ENCODE data around the gene NF1. TPM values are rescaled to one million over a fixed set of nuclear protein-coding genes. Genes with fewer than 3 reads are reported as not detected.

NF1 gene
- total RNA-seq, 4 donors from 2014 or later = 34.8 to 106 (median 59.2) TPM

DNA sequence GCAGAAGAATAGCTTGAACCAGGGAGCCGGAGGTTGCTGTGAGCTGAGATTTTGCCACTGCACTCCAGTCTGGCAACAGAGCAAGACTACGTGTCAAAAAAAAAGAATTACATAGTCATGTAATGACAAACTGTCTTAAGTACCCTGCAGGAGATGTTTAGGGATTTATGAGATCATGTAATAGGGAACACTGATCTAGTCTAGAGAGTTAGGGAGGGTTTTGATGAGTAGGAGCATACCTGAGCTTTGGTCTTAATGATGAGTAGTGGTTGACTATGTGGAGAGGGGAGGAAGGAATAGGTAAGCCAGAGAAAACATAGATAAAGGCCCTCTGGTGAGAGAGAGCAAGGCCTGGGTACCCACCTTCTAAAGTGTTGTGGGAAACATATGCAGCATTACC is 30.1 kb upstream of the NF1 start:
- Histone ChIP-seq H3K4me1 (peaks cover 0 to 18% (median 13%) of the 10 kb centered on the region in 4 donors), H3K9me3 (no peaks in the 10 kb centered on the region), H3K27me3 (no peaks in the 10 kb centered on the region), H3K36me3 (no peaks in the 10 kb centered on the region), H3K27ac (no peak overlapping the region), H3K4me3 (no peak overlapping the region)
- in situ Hi-C loops (cut with MboI; ENCODE audit: low pct_ligation_motif_present in 1 of 4, low pct_unique_long_range_greater_than_20kb in 1 of 4, low sequenced_read_pairs in 3 of 4) = no loop called here
- no peak for DNase-seq
- 84 to 96% methylated on average over 2 of the region's 2 CpGs for WGBS, 2 donors (ENCODE audit: low coverage in 1 of 2)
- intact Hi-C loops (cut with DNase I; ENCODE audit: low total_unique reads) = no loop called here
- TF ChIP-seq, protein P1, sequence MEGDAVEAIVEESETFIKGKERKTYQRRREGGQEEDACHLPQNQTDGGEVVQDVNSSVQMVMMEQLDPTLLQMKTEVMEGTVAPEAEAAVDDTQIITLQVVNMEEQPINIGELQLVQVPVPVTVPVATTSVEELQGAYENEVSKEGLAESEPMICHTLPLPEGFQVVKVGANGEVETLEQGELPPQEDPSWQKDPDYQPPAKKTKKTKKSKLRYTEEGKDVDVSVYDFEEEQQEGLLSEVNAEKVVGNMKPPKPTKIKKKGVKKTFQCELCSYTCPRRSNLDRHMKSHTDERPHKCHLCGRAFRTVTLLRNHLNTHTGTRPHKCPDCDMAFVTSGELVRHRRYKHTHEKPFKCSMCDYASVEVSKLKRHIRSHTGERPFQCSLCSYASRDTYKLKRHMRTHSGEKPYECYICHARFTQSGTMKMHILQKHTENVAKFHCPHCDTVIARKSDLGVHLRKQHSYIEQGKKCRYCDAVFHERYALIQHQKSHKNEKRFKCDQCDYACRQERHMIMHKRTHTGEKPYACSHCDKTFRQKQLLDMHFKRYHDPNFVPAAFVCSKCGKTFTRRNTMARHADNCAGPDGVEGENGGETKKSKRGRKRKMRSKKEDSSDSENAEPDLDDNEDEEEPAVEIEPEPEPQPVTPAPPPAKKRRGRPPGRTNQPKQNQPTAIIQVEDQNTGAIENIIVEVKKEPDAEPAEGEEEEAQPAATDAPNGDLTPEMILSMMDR (IDR thresholded peaks at IDR 0.05) = no peak
- TF ChIP-seq EP300 (IDR thresholded peaks at IDR 0.05; ENCODE audit: low read depth) (no peak), POLR2AphosphoS5 (IDR thresholded peaks at IDR 0.05) (no peak), POLR2A (IDR thresholded peaks at IDR 0.05) (no peak)

DNA sequence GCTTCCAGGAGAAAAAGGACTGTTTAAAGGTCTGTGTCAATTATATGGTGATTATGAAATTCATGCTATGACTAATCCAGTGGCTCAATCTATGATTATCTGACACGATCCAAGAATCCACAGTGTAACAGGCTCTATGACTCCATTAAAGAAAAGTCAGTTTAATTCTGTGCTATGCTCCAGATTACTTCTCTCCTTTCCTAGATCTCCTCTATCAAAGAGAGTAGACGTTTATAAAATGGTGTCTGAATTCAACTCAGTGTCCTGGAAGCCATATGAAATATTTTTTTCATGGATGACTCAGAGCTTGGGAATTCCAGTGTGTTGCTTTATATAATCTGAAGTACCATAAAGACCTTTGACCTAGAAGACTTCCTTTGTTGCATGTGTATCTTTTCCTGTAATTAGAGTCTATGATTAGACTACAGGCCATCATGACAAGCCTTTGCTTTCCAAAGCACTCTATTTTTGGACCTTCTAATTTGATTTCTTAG is 27.0 kb upstream of the NF1 start:
- TF ChIP-seq, protein P1 (IDR thresholded peaks at IDR 0.05) = no peak
- TF ChIP-seq POLR2AphosphoS5 (IDR thresholded peaks at IDR 0.05) (peak; percentile 15 to 60 (median 50)), EP300 (IDR thresholded peaks at IDR 0.05; ENCODE audit: low read depth) (no peak), POLR2A (IDR thresholded peaks at IDR 0.05) (no peak)
- intact Hi-C loops (cut with DNase I; ENCODE audit: low total_unique reads) (no loop called here), in situ Hi-C loops (cut with MboI; ENCODE audit: low pct_ligation_motif_present in 1 of 4, low pct_unique_long_range_greater_than_20kb in 1 of 4, low sequenced_read_pairs in 3 of 4) (no loop called here)
- peak overlapping the region; percentile 53 to 81 (median 73) for H3K27ac ChIP-seq
- H3K27me3 ChIP-seq = no peaks in the 10 kb centered on the region
- H3K4me3 ChIP-seq = no peak overlapping the region
- H3K4me1 ChIP-seq = peaks cover 0 to 18% (median 13%) of the 10 kb centered on the region in 4 donors
- DNase-seq = no peak
- no peaks in the 10 kb centered on the region for H3K9me3 ChIP-seq
- H3K36me3 ChIP-seq = no peaks in the 10 kb centered on the region
- WGBS, 2 donors (ENCODE audit: low coverage in 1 of 2) = 23 to 28% methylated on average over 2 of the region's 2 CpGs

- Histone ChIP-seq H3K4me1 (peaks cover 0 to 22% (median 15%) of the 10 kb centered on the region in 4 donors), H3K36me3 (no peaks in the 10 kb centered on the region), H3K4me3 (no peak overlapping the region), H3K27ac (peak overlapping the region; percentile 53 to 81 (median 73)), H3K9me3 (no peaks in the 10 kb centered on the region), H3K27me3 (no peaks in the 10 kb centered on the region)
- TF ChIP-seq POLR2AphosphoS5 (IDR thresholded peaks at IDR 0.05) (no peak), EP300 (IDR thresholded peaks at IDR 0.05; ENCODE audit: low read depth) (no peak)
- TF ChIP-seq, protein P1 (IDR thresholded peaks at IDR 0.05) = peak; percentile 24 to 39 (median 31)
- WGBS, 2 donors (ENCODE audit: low coverage in 1 of 2) = 56 to 80% methylated on average over 2 to 4 of the region's 4 CpGs
- in situ Hi-C loops (cut with MboI; ENCODE audit: low pct_ligation_motif_present in 1 of 4, low pct_unique_long_range_greater_than_20kb in 1 of 4, low sequenced_read_pairs in 3 of 4) = no loop called here
- intact Hi-C loops (cut with DNase I; ENCODE audit: low total_unique reads) = no loop called here
- peak; percentile 65 for DNase-seq
Observed at GRCh38 chr17:31068291-31068690, 26.5 kb upstream of the NF1 start.

DNA sequence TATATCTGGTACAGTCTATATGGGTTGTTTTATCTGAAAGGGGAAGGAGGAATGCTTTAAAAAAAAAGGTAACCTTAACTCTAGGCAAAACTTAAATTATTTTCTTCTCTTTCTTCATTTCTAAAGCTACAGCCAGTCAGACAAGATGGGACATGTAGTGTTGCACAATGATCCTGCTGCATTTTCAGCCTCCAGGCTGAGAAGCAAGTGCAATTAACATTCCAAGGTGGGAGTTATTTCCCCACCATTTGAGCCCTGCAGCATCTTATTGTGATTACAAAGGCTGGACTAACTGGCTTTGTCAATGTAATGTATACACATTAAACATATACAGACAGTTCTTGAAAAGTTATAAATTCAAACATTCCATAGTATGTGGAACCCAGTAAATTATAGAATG is 22.6 kb upstream of the NF1 start:
- intact Hi-C loops (cut with DNase I; ENCODE audit: low total_unique reads) = no loop called here
- no peaks in the 10 kb centered on the region for H3K27me3 ChIP-seq
- in situ Hi-C loops (cut with MboI; ENCODE audit: low pct_ligation_motif_present in 1 of 4, low pct_unique_long_range_greater_than_20kb in 1 of 4, low sequenced_read_pairs in 3 of 4) = no loop called here
- no peaks in the 10 kb centered on the region for H3K9me3 ChIP-seq
- no peak for DNase-seq
- H3K4me1 ChIP-seq = peaks cover 0 to 27% (median 17%) of the 10 kb centered on the region in 4 donors
- no peaks in the 10 kb centered on the region for H3K36me3 ChIP-seq
- H3K4me3 ChIP-seq = no peak overlapping the region
- TF ChIP-seq EP300 (IDR thresholded peaks at IDR 0.05; ENCODE audit: low read depth) (no peak), POLR2AphosphoS5 (IDR thresholded peaks at IDR 0.05) (no peak), POLR2A (IDR thresholded peaks at IDR 0.05) (no peak)
- TF ChIP-seq, protein P1 (IDR thresholded peaks at IDR 0.05) = no peak
- no peak overlapping the region for H3K27ac ChIP-seq
